Measurements from ENCODE around the gene F2R. TPM values are rescaled to one million over a fixed set of nuclear protein-coding genes. Genes with fewer than 3 reads are reported as not detected.

Gene F2R
- total RNA-seq, 2 experiments from 2014 or later: 2.5 to 3.5 TPM

DNA sequence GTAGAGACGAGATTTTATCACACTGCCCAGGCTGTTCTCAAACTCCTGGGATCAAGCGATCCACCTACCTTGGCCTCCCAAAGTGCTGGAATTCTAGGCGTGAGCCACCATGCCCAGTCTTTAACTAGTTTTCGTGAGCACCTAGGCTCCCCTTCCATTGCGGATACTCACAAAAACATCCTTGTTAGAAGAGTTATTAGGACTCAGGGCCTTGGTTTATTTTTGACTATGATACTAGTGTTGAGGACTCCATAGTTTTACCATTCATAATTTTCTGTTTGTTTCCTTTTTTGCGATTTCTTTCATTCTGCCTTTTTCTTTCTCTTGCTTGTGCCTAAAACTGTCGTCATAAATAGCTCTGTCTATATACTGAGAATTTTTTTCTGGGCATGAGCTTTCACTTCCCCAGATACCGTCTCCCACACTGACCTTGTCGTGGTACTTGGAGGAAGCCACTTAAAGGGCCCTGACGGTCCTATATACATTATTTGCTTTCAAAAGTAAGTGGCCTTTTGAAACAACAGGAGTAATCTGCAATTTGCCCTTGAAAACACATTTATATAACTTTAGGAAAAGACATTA lies 5.2 kb downstream of the F2R start:
- DNase-seq (no peak), ATAC-seq (no peak)
- H3K4me3 Mint-ChIP-seq: no peak overlapping the region
- peaks cover 23% of the 10 kb centered on the region for H3K27me3 Mint-ChIP-seq
- ChIA-PET POLR2A (interaction anchor here (0.5 kb wide), 1 partner anchor 425 kb away, joined by 3 read pairs; no protein-coding TSS in a partner anchor), CTCF (interaction anchor here (1.4 to 2.6 kb wide), 2 partner anchors 20 to 53 kb away, joined by 5 to 10 read pairs; no protein-coding TSS in a partner anchor)
- no peaks in the 10 kb centered on the region for H3K9me3 Mint-ChIP-seq
- no peaks in the 10 kb centered on the region for H3K36me3 Mint-ChIP-seq (ENCODE audit: low read depth)
- H3K27ac Mint-ChIP-seq: no peak overlapping the region
- H3K4me1 Mint-ChIP-seq (ENCODE audit: low read depth): peaks cover 13% of the 10 kb centered on the region
- TF ChIP-seq, protein P1, sequence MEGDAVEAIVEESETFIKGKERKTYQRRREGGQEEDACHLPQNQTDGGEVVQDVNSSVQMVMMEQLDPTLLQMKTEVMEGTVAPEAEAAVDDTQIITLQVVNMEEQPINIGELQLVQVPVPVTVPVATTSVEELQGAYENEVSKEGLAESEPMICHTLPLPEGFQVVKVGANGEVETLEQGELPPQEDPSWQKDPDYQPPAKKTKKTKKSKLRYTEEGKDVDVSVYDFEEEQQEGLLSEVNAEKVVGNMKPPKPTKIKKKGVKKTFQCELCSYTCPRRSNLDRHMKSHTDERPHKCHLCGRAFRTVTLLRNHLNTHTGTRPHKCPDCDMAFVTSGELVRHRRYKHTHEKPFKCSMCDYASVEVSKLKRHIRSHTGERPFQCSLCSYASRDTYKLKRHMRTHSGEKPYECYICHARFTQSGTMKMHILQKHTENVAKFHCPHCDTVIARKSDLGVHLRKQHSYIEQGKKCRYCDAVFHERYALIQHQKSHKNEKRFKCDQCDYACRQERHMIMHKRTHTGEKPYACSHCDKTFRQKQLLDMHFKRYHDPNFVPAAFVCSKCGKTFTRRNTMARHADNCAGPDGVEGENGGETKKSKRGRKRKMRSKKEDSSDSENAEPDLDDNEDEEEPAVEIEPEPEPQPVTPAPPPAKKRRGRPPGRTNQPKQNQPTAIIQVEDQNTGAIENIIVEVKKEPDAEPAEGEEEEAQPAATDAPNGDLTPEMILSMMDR (IDR thresholded peaks at IDR 0.05): no peak
- intact Hi-C loops (cut with micrococcal nuclease): no loop called here

DNA sequence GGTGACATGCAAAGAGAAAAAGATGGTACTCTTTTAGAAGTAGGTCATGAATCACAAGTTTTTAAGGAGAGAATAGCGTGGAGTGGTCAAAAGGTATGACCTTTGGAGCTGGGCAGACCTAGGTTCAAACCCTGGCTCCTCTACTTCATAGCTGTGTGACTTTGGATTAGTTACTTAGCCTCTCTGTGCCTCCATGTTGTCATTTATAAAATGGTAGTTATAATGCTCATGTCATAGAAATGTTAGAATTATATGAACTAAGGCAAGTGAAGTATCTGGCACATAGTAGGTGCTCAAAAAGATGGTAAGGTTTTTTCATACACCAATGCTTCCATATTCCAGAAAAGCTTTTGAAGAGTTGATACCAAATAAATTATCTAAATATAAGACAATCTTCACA lies 7.3 kb downstream of the F2R start:
- DNase-seq: no peak
- H3K36me3 Mint-ChIP-seq (ENCODE audit: low read depth): no peaks in the 10 kb centered on the region
- no peak overlapping the region for H3K4me3 Mint-ChIP-seq
- ChIA-PET POLR2A (interaction anchor here (0.6 to 1.3 kb wide), 2 partner anchors 14 to 1903 kb away, joined by 3 to 4 read pairs; no protein-coding TSS in a partner anchor), CTCF (interaction anchor here (0.7 to 2.6 kb wide), 4 partner anchors 8 to 51 kb away, joined by 3 to 10 read pairs (median 4); no protein-coding TSS in a partner anchor)
- no peak overlapping the region for H3K27ac Mint-ChIP-seq
- intact Hi-C loops (cut with micrococcal nuclease): no loop called here
- H3K9me3 Mint-ChIP-seq: no peaks in the 10 kb centered on the region
- peaks cover 7% of the 10 kb centered on the region for H3K27me3 Mint-ChIP-seq
- TF ChIP-seq, protein P1 (IDR thresholded peaks at IDR 0.05): no peak
- ATAC-seq: no peak
- peaks cover 3% of the 10 kb centered on the region for H3K4me1 Mint-ChIP-seq (ENCODE audit: low read depth)

DNA sequence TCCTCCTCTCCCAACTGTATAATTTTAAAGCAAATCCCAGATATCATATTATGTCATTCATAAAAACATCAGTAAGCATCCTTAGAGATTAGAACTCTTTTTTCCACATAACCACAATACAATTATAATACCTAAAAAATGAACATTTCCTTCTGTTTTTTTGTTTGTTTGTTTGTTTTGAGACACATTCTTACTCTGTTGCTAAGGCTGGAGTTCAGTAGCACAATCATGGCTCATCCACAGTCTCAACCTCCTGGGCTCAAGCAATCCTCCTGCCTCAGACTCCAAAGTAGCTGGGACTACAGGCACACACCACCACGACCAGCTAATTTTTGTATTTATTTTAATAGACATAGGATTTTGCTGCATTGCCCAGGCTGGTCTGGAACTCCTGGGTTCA lies 8.0 kb downstream of the F2R start:
- POLR2A ChIA-PET: no interaction called here
- H3K4me1 Mint-ChIP-seq (ENCODE audit: low read depth): peaks cover 3% of the 10 kb centered on the region
- CTCF ChIA-PET: interaction anchor here (1.3 to 2.6 kb wide), 3 partner anchors 13 to 51 kb away, joined by 4 to 10 read pairs (median 4); no protein-coding TSS in a partner anchor

DNA sequence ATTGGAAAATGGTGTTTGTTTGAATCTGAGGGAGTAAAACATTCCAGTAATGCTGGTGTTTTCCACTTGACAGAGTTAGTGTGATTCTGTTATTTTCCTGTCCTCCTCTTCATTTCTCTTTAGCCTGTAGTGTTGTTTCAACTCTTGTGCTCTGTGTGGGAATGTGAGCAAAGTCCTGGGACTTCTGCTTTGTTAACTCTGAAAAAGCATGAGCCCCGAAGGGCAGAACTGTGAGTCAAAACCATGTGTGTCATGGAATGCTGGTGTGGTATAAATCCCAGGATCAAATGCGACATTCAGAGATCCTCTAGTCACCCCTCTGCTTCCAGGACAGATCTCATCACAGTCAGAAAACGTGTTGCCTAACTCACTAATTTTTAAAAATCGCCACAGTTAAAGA lies 8.9 kb downstream of the F2R start:
- H3K4me1 Mint-ChIP-seq (ENCODE audit: low read depth): peaks cover 3% of the 10 kb centered on the region
- no peak for DNase-seq
- intact Hi-C loops (cut with micrococcal nuclease): no loop called here
- ChIA-PET POLR2A (no interaction called here), CTCF (interaction anchor here (1.0 to 1.2 kb wide), 2 partner anchors 18 to 50 kb away, joined by 3 to 4 read pairs; no protein-coding TSS in a partner anchor)
- TF ChIP-seq, protein P1 (IDR thresholded peaks at IDR 0.05): no peak
- H3K4me3 Mint-ChIP-seq: no peak overlapping the region
- no peaks in the 10 kb centered on the region for H3K27me3 Mint-ChIP-seq
- no peak overlapping the region for H3K27ac Mint-ChIP-seq
- no peak for ATAC-seq
- H3K36me3 Mint-ChIP-seq (ENCODE audit: low read depth): peaks cover 9% of the 10 kb centered on the region
- H3K9me3 Mint-ChIP-seq: peaks cover 10% of the 10 kb centered on the region

More for the DNA sequence above, 8.0 kb downstream of the F2R start:
- H3K4me3 Mint-ChIP-seq: no peak overlapping the region
- no peak overlapping the region for H3K27ac Mint-ChIP-seq
- DNase-seq: no peak
- TF ChIP-seq, protein P1 (IDR thresholded peaks at IDR 0.05): no peak
- intact Hi-C loops (cut with micrococcal nuclease): no loop called here
- no peak for ATAC-seq
- H3K36me3 Mint-ChIP-seq (ENCODE audit: low read depth): no peaks in the 10 kb centered on the region
- peaks cover 1% of the 10 kb centered on the region for H3K27me3 Mint-ChIP-seq
- H3K9me3 Mint-ChIP-seq: no peaks in the 10 kb centered on the region

DNA sequence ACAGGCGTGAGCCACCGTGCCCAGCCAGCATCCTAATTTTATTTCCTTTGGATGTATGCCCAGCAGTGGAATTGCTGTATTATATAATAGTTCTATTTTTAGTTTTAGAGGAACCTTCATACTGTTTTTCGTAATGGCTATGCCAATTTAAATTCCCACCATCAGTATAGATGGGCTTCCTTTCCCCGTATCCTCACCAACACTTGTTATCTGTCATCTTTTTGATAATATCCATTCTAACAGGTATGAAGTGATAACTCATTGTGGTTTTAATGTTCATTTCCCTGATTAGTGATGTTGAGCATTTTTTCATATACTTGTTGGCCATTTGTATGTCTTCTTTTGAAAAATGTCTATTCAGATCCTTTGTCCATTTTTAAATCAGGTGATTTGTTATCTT lies 13.0 kb downstream of the F2R start:
- intact Hi-C loops (cut with micrococcal nuclease): no loop called here
- CTCF ChIA-PET: no interaction called here
- no peak for DNase-seq
- Mint-ChIP-seq H3K4me3 (no peak overlapping the region), H3K4me1 (ENCODE audit: low read depth) (peaks cover 10% of the 10 kb centered on the region), H3K36me3 (ENCODE audit: low read depth) (peaks cover 18% of the 10 kb centered on the region), H3K9me3 (peaks cover 17% of the 10 kb centered on the region), H3K27me3 (peaks cover 2% of the 10 kb centered on the region), H3K27ac (no peak overlapping the region)
- TF ChIP-seq, protein P1 (IDR thresholded peaks at IDR 0.05): no peak
- no peak for ATAC-seq
- POLR2A ChIA-PET: interaction anchor here (0.9 kb wide), 1 partner anchor 11 kb away, joined by 3 read pairs; no protein-coding TSS in a partner anchor
